ENCODE data around the gene PVRIG.
A peak's percentile ranks its signal among the peaks of the same experiment; 100 is the strongest.
"Not testable (repeated sequence)": the region's sequence is repeated elsewhere in the genome, so short reads cannot be mapped to it uniquely, and the experiment has no call there.

The PVRIG gene

GRCh38 chr7:100189061-100189460, 30.7 kb upstream of the PVRIG start:
- Mint-ChIP-seq H3K27me3 (no peaks in the 10 kb centered on the region), H3K27ac (no peak overlapping the region), H3K4me1 (peaks cover 45% of the 10 kb centered on the region), H3K9me3 (no peaks in the 10 kb centered on the region), H3K36me3 (no peaks in the 10 kb centered on the region), H3K4me3 (no peak overlapping the region)

DNA sequence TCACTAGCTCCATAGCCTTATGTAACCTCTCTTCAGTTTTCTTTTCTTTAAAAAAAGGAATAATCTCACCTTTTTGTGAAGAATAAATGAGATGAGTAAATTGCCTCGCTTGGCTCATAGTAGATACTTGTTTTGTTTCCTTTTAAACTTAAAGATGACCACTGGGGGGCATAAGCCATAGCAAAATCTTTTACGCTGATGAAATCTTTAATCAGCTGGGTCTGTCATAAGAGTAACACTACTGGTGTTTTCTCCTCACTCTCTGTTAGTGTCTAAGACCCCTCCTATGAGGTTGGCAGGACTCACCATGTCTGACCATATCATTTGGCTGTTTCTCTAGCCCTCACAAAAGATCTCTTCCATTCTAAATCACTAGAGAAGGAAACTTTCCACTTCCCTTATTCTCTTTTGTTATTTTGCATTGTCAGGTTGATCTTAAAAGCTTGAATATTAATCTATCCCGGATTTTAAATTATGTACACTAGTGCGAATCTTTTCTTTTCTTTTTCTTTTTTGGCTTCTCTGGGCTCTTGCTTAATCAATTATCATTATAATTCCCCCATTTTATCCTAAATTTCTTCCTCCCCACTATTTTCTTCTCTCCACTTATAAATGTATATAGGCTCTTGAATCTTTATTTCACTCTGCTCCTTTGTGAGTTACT, 29.6 kb upstream of the PVRIG start:
- H3K27ac Mint-ChIP-seq = peak overlapping the region; percentile 80
- no peak overlapping the region for H3K4me3 Mint-ChIP-seq
- peaks cover 56% of the 10 kb centered on the region for H3K4me1 Mint-ChIP-seq
- H3K27me3 Mint-ChIP-seq = no peaks in the 10 kb centered on the region
- no peaks in the 10 kb centered on the region for H3K9me3 Mint-ChIP-seq
- no peaks in the 10 kb centered on the region for H3K36me3 Mint-ChIP-seq

- peaks cover 62% of the 10 kb centered on the region for H3K4me1 Mint-ChIP-seq
- no peaks in the 10 kb centered on the region for H3K9me3 Mint-ChIP-seq
- no peaks in the 10 kb centered on the region for H3K27me3 Mint-ChIP-seq
- H3K36me3 Mint-ChIP-seq = no peaks in the 10 kb centered on the region
- H3K27ac Mint-ChIP-seq = peak overlapping the region; percentile 81
- no peak overlapping the region for H3K4me3 Mint-ChIP-seq
Observed at GRCh38 chr7:100191775-100192174, 28.0 kb upstream of the PVRIG start.

- H3K36me3 Mint-ChIP-seq, H3K9me3 Mint-ChIP-seq, H3K4me3 Mint-ChIP-seq, H3K27me3 Mint-ChIP-seq: not testable (repeated sequence)
- Mint-ChIP-seq H3K4me1 (peaks cover 62% of the 10 kb centered on the region), H3K27ac (peak overlapping the region; percentile 81)
Observed at GRCh38 chr7:100192281-100192862, 27.4 kb upstream of the PVRIG start.

GRCh38 chr7:100192969-100193368, 26.8 kb upstream of the PVRIG start:
- Mint-ChIP-seq H3K36me3 (no peaks in the 10 kb centered on the region), H3K9me3 (no peaks in the 10 kb centered on the region), H3K27me3 (no peaks in the 10 kb centered on the region), H3K27ac (peak overlapping the region; percentile 60), H3K4me1 (peaks cover 62% of the 10 kb centered on the region), H3K4me3 (no peak overlapping the region)

DNA sequence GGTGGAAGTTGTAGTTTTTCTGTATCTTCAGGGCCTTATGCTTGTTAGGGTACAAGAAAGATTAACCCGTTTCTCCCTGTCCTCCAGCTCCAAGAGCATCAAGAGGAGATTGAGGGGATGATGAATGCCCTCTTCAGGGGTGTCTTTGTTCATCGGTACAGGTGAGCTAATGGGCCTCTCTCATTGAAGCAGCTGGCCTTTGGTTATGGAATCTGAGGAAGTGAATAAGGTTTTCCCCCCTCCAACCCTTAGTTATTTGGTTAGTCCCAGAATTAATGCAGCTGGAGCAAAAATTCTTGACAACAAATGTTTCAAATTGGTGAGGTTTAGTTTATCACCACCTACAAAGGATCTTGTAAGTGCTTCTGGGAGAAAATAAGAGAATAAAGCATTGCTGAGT, 24.5 kb upstream of the PVRIG start:
- Mint-ChIP-seq H3K4me1 (peaks cover 55% of the 10 kb centered on the region), H3K9me3 (no peaks in the 10 kb centered on the region), H3K27me3 (no peaks in the 10 kb centered on the region), H3K27ac (no peak overlapping the region), H3K36me3 (no peaks in the 10 kb centered on the region), H3K4me3 (no peak overlapping the region)

- H3K4me1 Mint-ChIP-seq = peaks cover 48% of the 10 kb centered on the region
- H3K9me3 Mint-ChIP-seq, H3K36me3 Mint-ChIP-seq, H3K4me3 Mint-ChIP-seq, H3K27me3 Mint-ChIP-seq, H3K27ac Mint-ChIP-seq: not testable (repeated sequence)
Observed at GRCh38 chr7:100195901-100196322, 23.8 kb upstream of the PVRIG start.

GRCh38 chr7:100198266-100198665, 21.5 kb upstream of the PVRIG start:
- Mint-ChIP-seq H3K27me3 (no peaks in the 10 kb centered on the region), H3K4me1 (peaks cover 24% of the 10 kb centered on the region), H3K4me3 (no peak overlapping the region), H3K36me3 (no peaks in the 10 kb centered on the region), H3K9me3 (no peaks in the 10 kb centered on the region), H3K27ac (no peak overlapping the region)

DNA sequence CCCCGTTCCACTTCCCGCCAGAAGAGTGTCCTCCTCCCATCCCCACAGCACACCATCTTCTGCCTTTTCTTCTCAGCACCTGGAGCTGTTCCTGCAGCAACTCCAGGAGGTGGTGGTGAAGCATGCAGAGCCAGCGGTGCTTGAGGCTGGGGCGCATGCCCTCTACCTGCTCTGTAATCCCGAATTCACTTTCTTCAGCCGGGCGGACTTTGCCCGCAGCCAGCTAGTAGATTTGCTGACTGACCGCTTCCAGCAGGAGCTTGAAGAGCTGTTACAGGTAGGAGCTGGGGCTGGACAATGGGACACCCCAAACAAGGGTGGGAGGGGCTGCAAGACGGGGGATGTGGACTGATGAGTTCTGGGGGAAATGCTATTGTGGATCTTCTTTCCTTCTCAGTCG, 19.1 kb upstream of the PVRIG start:
- Mint-ChIP-seq H3K27ac (no peak overlapping the region), H3K9me3 (no peaks in the 10 kb centered on the region), H3K36me3 (no peaks in the 10 kb centered on the region), H3K27me3 (no peaks in the 10 kb centered on the region), H3K4me1 (peaks cover 4% of the 10 kb centered on the region), H3K4me3 (no peak overlapping the region)

DNA sequence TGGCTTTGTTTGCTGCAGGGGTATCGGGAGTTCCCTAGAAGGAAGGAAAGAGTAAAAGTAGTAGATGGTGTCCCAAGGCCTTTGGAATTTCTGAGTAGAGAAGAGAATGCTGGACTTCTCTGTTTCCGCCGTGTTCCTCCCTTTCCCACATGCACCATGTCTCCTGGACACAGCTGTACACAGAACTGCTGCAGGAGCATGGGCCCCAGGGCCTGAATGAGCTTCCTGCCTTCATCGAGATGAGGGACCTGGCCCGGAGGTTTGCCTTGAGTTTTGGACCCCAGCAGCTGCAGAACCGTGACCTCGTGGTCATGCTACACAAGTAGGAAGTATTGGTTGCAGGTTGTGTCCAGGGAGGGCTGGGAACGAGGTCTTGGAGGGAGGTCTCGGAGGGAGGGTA, 15.3 kb upstream of the PVRIG start:
- peaks cover 2% of the 10 kb centered on the region for H3K36me3 Mint-ChIP-seq
- H3K4me3 Mint-ChIP-seq = no peak overlapping the region
- no peaks in the 10 kb centered on the region for H3K9me3 Mint-ChIP-seq
- H3K4me1 Mint-ChIP-seq = peaks cover 15% of the 10 kb centered on the region
- no peaks in the 10 kb centered on the region for H3K27me3 Mint-ChIP-seq
- no peak overlapping the region for H3K27ac Mint-ChIP-seq

DNA sequence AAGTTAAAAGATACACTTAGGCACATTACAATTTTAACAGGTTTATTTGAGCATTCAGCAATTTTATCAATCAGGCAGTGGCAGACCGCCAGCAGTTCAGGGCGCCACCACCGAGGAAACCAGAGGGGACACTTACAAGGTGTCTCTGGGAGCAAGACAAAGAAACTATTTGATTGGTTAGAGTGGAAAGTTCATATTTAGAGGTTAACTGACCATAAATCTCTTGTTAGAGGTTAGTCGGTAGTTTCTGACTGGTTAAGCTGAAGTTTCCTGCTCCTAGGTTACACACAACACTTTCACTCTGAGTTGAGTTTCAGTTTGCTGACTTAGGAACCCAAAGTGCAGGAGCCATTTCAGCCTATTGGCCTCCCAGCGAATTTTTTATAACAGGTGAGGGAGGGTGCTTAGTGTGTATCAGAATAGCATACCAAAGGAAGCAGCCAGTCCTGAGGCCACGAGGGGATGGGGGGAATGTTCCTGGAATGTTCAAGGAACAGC, 10.8 kb upstream of the PVRIG start:
- Mint-ChIP-seq H3K27me3 (no peaks in the 10 kb centered on the region), H3K4me3 (peak overlapping the region; percentile 74), H3K4me1 (peaks cover 48% of the 10 kb centered on the region), H3K9me3 (no peaks in the 10 kb centered on the region), H3K36me3 (peaks cover 2% of the 10 kb centered on the region), H3K27ac (peak overlapping the region; percentile 85)

DNA sequence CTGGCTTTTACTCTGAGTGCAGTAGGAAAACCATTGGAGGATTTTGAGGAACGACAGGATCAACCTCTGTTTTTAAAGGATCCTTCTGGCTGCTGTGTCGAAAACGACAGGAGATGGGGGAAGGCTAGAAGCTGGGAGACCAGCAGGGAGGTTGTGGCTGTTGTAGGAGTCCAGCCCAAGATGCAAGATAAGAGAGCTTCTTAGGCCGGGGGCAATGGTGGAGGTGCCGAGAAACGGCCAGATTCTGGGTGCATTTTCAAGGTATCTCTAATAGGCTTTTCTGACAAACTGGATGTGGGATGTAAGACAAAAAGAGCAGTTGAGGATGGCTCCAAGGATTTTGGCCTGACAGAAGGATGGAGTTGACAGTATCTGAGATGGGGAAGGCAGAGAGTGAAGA, 10.3 kb upstream of the PVRIG start:
- Mint-ChIP-seq H3K4me3 (peak overlapping the region; percentile 74), H3K9me3 (no peaks in the 10 kb centered on the region), H3K4me1 (peaks cover 53% of the 10 kb centered on the region), H3K27me3 (no peaks in the 10 kb centered on the region), H3K27ac (peak overlapping the region; percentile 85), H3K36me3 (peaks cover 2% of the 10 kb centered on the region)

DNA sequence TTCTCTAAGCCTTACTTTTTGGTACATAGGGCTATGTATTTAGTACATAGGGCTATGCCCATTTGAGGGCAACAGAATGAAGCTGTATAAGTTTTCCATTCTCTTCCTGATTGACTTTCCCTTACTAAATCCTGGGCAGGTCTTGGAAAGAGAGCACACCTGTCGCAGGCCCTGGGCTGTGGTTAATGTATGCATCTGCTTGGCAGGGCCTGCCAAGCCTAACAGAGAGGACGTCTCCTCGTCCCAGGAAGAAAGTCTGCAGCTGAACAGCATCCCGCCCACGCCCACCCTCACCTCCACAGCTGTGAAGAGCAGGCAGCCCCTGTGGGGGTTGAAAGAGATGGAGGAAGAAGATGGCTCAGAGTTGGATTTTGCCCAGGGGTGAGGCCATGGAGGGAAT, 8.9 kb upstream of the PVRIG start:
- H3K4me1 Mint-ChIP-seq = peaks cover 66% of the 10 kb centered on the region
- peaks cover 2% of the 10 kb centered on the region for H3K36me3 Mint-ChIP-seq
- no peaks in the 10 kb centered on the region for H3K9me3 Mint-ChIP-seq
- H3K4me3 Mint-ChIP-seq = no peak overlapping the region
- H3K27me3 Mint-ChIP-seq = no peaks in the 10 kb centered on the region
- peak overlapping the region; percentile 82 for H3K27ac Mint-ChIP-seq

DNA sequence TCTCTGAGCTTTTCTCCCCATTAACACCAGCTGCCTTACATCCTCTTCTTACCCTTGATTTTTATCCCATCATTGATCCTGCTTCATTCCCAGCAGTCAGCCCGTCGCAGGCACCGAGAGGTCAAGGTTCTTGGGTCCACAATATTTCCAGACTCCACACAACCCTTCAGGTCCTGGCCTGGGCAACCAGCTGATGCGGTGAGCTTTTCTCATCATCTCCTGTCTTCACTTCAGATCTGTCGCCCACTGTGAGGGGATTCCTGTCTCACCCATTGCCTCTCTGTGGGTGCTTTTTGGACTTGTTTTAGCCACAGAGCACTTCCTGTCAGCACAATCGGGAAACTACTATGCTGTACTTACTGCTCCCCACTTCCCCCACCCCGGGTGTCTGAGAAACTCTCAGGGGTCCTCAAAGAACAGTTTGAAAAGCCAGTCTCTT, 8.4 kb upstream of the PVRIG start:
- Mint-ChIP-seq H3K27me3 (no peaks in the 10 kb centered on the region), H3K9me3 (no peaks in the 10 kb centered on the region), H3K36me3 (peaks cover 2% of the 10 kb centered on the region), H3K27ac (peak overlapping the region; percentile 81), H3K4me3 (peak overlapping the region; percentile 79), H3K4me1 (peaks cover 67% of the 10 kb centered on the region)

DNA sequence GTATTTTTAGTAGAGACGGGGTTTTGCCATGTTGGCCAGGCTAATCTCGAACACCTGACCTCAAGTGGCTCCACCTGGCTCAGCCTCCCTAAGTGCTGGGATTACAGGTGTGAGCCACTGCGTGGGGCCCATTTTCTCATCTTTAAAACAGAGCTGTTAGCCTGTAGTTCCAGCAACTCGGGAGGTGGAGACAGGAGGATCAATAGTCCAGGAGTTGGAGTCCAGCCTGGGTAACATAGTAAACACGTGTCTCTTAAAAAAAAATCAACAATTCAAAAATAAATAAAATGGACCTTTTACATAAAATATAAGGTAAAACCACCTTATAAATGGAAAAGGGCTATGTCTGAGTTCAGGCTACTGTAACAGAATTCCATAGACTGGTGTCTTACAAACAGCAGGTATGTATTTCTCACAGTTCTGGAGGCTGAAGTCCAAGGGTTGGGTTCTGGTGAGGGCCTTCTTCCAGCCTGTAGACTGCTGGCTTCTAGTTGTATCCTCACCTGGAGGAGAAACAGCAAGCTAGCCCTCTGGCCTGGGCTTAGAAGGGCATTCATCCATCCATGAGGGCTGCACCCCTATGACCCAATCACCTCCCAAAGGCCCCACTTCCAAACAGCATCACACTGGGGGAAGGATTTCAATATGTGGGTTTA, 7.0 kb upstream of the PVRIG start:
- Mint-ChIP-seq H3K4me1 (peaks cover 78% of the 10 kb centered on the region), H3K27ac (no peak overlapping the region), H3K36me3 (peaks cover 2% of the 10 kb centered on the region), H3K9me3 (no peaks in the 10 kb centered on the region), H3K4me3 (no peak overlapping the region), H3K27me3 (no peaks in the 10 kb centered on the region)

GRCh38 chr7:100213672-100214071, 6.1 kb upstream of the PVRIG start:
- H3K27ac Mint-ChIP-seq = peak overlapping the region; percentile 62

More at GRCh38 chr7:100213672-100214071, 6.1 kb upstream of the PVRIG start:
- H3K36me3 Mint-ChIP-seq = peaks cover 2% of the 10 kb centered on the region
- H3K27me3 Mint-ChIP-seq = no peaks in the 10 kb centered on the region
- peaks cover 75% of the 10 kb centered on the region for H3K4me1 Mint-ChIP-seq
- no peak overlapping the region for H3K4me3 Mint-ChIP-seq
- H3K9me3 Mint-ChIP-seq = no peaks in the 10 kb centered on the region
